Inferior parietal cortex (tissue), 1 donor: Measurements from ENCODE around the gene SPEF2.

ENCODE experiments used
- DNase-seq: peaks from one replicate; pipeline ENCODE4 v3.0.0-alpha.2; 2016; ENCODE audit errors: extremely low spot score

Gene SPEF2

DNA sequence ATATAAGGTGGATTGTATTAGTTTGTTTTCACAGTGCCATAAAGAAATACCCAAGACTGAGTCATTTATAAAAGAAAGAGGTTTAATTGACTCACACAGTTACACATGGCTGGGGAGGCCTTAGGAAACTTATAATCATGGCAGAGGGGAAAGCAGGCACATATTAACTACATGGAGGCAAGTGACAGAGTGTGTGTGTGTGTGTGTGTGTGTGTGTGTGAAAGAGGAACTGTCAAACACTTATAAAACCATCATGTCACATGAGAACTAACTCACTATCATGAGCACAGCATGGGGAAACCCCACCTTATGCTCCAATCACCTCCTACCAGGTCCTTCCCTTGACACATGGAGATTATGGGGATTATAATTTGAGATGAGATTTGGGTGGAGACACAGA lies 118.6 kb downstream of the SPEF2 start:
- DNase-seq = no peak

DNA sequence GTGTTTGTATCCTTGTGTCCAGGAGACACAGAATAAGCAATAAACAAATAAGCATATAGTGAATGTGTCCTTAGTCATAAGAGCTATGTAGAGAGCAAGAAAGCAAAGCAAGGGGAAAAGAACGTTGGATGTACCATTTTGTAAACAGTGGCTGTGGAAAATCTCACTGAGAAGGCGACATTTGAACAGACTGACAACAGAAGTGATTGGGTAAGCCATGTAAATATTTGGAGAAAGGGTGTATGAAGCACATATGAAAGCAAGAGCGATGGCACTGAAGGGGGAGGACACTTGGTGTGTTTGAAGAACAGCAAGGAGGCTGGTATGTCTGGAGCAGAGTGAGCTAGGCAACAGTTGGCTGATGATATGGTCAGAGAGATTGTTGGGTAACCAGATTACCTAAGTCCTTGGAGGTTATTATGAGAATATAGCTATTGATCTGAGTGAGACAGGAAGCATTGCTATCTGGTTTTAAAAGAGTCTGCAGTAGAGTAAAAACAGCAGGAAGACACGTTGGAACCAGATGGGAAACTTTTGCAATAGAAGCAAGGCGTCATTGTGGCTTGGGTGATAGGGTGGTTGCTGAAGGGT lies 123.6 kb downstream of the SPEF2 start:
- no peak for DNase-seq

DNA sequence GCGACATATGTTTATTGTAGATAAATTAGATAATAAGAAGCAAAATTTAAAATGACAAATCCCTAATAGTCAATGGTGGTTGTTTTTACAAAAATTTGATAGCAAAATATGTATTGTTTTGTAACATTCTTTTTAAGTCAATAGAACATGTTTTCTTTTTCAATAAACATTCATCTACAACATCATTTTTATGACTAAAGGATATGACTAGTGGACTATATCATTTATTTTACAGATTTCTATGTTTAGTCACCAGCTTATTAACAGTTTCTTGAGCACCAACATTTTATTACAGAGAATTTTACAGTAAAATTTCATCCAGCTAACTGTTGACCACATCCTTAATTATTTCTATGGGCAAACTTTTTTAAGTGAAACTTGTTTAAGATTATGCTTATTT lies 124.3 kb downstream of the SPEF2 start:
- DNase-seq = no peak

DNA sequence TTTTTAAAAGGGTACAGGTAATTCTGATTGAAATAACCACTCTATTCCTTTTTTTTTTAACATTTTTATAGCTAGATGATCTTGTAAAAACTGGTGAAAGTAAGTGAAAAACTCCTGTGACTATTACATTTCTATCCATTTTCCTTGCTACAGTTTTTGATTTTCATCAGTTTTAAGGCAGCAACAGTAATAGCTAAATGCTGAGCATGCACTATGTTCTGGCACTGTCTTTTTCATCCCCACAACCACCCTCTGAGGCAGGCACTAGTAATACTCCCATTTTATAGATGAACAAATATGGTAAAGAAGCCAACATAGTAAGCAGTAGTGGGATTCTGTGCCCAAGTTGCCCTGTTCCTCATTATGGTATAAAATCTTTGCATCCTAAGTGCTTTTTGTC lies 126.0 kb downstream of the SPEF2 start:
- DNase-seq = no peak

DNA sequence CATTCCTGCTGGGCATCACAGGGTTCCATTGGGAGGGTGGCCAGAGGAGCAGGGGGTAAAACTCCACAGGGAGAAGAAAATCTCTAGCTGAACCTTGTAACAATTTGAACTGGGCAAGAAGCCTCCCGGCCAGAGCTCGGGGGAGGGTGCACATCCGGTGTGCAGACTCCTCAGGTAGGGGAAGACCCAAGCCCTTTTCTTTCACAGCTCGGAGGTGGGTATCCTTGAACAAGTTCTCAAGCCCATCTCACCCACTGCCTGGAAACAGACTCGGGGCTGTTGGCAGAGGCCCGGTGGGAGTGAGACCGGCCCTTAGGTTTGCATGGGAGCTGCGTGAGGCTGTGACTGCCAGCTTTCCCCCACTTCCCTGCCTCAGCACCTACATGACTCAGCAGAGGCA lies 127.5 kb downstream of the SPEF2 start:
- no peak for DNase-seq

DNA sequence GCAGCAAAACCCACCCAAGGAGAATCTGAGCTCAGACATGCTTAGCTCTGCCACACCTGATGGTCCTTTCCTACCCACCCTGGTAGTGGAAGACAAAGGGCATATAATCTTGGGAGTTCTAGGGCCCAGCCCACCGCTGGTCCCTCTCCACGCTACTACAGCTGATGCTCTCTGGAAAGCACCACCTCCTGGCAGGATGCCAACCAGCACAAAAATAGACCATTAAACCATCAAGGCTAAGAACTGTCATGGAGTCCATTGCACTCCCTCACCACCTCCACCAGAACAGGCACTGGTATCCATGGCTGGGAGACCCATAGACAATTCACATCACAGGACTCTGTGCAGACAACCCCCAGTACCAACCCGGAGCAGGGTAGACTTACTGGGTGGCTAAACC lies 128.0 kb downstream of the SPEF2 start:
- no peak for DNase-seq

DNA sequence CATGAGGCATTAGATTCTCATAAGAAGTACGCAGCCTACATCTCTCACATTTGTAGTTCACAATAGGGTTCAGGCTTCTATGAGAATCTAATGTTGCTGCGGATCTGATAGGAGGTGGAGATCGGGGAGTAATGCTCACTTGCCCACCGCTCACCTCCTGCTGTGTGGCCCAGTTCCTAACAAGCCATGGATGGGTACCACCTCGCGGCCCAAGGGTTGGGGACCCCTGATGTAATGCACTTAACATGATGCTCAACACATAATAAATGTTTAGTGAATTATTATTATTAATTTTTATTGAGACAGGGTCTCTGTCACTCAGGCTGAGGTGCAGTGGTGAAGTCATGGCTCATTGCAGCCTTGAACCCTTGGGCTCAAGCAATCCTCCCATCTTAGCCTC lies 134.3 kb downstream of the SPEF2 start:
- DNase-seq = no peak

DNA sequence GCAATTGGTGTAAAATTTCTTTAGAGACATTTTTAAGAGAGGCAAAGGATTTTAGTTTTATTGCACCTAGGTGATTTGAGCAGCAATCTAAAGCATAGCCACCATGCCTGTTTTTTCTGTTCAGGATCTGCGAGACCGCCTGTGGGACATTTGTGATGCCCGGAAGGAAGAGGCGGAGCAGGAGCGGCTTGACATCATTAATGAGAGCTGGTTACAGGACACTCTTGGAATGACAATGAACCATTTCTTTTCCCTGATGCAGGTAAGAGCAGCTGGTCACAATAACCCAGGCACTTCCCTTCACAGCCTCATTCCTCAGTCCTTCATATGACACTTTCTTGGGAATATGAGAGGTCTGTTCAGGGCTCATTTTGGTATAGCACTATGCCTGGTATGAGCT lies 135.8 kb downstream of the SPEF2 start:
- no peak for DNase-seq

DNA sequence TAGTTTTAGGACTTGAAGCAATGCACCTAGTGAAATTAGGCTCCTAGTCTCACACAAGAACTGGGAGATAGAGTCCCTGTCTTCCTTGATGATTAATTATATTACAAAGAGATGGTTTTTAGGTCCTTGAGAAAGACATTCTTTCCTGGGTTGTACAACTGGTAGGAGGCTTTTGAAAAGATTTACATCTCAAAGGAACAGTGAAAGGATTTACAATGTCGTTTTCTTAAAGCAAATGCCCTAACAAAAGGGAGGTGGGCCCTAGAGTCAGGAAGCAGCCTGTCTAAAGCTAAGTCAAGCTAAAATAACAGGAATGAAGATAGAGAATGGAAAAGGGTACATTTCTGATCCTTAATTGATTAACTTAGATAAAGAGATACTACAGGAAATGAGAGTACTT lies 136.8 kb downstream of the SPEF2 start:
- no peak for DNase-seq

DNA sequence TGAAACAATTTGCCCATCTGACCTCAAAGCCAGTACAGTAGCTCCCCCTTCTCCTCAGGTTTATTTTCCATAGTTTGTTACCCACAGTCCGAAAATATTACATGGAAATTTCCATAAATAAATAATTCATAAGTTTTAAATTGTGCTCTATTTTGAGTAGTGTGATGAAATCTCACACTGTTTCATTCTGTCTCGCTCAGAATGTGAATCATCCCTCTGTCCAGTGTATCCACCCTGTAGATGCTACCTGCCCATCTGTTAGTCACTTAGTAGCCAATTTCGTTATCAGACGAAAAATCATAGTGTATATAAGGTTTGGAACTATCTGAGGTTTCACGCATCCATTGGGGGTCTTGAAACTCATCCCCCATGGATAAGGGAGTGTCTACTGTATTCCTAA lies 138.3 kb downstream of the SPEF2 start:
- no peak for DNase-seq

DNA sequence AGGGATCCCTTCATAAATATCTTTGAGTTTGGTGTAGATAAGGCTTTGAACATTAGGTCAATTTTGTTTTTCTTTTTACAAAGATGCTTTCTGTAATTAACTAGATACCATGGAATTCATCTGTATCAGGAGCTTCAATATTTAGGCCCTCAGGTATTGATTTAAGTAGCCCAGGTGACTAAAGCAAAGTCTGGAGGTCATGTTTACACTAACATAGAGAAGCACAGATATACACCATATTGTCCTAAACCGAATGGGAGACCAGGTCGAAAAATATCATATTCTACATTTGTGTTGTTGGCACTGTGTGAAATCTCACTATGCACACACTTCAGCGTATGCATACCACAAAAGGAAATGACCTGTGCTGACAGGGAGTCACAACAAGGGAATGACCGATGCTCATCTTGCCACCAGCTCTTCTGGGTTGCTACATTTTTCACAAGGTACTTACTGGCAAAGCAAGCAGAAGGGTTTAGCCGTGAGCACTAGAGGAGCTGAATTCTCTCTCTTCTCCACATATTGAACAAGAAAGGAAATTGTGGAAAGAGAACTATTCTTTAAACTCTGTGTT lies 140.6 kb downstream of the SPEF2 start:
- no peak for DNase-seq

DNA sequence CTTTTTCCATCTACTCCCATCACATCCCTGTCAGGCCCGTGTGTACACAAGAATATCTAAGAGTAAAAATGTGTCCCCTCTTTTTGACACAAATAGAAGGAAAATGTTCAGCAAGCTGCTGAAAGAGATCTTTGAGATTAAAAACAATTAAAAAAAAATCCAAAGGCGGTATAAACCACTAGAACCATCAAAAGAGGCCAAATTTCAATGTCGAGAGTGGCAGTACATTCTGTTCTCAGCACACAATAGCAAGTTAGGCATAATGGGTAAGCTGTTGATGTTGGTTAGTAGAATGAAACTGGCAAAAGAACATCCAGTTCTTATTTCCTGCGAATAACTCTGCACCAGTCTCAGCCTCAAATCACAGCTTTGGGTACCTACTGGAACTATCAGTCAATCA lies 143.9 kb downstream of the SPEF2 start:
- DNase-seq = no peak

DNA sequence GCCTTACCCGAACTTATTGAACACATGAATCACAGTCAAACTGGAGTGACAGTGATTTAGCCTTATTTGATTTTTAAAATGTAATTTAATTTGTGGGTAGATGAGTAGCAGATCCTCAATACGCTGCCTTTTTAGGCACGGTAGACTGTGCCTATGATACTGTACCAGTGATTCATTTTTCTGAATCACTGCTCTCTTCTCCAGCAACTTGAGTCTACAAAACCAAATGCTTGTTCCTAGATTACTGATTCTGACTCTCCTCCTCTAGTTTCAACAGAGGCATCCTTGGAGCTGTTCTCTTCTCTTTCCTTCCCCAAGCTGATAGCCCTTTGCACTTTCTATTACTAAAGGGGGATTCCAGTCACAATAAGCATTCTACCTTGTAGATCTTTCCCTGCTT lies 144.7 kb downstream of the SPEF2 start:
- no peak for DNase-seq

DNA sequence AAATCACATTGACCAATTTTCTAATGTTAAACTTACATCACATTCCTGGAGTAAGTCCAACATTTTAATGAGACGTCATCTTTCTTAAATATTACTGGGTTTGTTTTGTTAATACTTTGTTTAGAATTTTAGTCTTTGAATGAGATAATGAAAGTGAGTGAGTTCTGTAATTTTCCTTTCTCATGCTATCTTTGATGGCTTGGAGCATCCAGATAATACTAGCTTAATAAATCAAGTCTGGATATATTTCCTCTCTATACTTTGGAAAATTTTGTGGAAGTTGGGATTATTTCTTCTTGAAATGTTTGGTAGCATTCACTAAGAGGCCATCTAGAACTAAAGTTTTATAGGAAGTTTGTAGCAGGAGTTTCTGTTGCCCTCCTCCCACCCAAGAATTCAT lies 148.3 kb downstream of the SPEF2 start:
- no peak for DNase-seq

DNA sequence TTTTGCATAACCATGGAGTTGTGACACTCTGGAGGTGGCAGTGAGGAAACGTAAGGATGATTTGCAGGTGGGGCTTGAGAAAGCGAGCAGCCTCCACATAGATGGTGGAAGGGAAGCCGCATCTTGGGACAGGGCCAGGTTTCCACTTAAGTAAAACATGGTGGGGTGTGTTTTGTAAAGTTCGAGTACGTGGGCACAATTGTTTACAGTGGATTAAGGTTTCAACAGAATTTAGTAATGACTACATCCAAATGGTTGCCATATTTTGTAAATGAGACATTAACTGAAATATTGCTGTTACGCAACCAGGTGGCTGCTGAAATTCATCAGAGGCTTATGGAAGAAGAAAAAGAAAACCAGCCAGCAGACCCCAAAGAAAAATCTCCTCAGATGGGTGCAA lies 153.6 kb downstream of the SPEF2 start:
- DNase-seq = no peak

DNA sequence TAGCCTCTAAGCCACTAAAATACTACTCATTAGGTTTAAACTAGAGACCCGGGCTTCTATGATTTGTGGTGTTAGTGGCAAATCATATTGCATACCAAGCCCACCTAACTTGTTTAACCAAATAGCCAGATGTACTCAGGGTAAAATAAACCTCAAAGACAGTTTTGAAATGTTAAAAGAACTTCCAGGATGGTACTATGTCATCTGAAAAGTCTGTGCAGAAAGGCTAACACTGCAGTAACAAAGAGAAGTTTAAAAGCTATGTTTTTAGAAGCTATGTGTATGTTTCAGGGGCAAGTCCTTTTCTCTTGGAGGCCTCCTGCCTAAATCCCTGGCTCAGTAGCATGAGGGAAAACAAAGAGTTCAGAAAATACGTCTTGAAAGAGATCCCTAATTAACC lies 154.2 kb downstream of the SPEF2 start:
- DNase-seq = no peak

DNA sequence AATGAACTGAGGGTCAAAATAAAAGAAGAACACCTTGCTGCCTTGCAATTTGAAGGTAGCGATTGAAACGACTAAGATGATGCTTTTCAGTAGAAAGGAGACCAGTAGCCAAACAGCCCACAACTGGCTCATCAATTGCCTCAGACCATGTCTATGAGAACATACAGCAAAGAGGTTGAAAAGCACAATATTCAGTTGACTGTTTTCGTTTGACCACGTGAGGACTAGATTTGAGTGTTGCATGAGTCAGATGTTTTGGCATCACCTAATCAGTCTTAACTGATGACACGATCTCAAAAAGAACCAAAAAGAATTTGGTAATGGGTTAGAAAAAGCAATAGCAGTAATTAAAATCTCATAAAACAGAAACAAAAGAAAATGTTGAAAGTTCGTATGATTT lies 156.3 kb downstream of the SPEF2 start:
- no peak for DNase-seq

DNA sequence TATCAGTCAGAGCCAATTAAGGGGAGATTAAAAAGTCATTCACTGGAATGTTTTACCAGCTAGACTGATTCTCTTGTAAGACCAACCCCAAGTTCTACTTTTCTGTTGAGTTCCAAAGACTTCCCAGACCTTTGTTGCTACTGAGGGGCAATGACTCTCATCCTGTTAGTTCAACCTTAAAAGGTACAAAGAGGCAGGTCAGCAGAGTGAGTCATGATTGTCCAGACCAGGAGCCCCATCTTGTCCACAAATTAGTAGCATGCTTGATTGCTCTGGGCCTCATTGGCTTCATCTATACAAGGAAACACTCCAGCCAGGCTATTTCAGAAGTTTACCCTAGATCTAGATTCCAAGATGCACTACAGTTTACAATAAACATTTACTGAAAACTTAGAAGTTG lies 159.1 kb downstream of the SPEF2 start:
- no peak for DNase-seq

DNA sequence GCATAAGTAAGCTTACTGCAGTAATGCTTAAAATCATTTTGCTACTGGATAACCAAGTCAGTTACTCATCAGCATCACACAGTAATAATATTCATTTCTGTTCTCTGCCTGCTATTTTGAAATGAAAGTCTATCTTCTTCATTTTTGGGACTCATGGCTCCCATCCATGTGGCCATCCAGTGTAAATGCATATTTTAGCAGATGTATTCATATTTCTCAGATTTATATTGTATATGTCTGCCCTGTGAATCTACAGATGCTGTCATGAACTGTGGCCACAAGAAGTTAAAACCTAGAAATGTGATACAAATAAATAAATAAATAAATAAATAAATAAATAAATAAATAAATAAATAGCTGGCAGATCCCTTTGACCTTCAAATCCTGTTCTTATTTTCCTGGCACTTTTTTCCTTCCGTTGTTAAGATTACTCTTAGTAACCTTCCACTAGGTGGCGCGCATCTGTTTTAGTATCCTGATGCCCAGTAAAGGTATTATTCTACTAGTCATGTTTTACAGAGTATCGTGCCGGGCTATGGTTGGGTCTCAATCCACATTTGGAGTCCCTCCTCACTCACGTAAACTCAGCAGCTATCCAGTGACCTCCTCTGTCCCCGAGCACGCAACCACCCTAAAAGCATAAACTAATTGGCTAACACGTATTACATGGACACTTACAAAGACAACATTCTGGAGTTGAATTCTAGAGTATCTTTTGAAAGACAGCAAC lies 159.9 kb downstream of the SPEF2 start:
- DNase-seq = peak; percentile 70

DNA sequence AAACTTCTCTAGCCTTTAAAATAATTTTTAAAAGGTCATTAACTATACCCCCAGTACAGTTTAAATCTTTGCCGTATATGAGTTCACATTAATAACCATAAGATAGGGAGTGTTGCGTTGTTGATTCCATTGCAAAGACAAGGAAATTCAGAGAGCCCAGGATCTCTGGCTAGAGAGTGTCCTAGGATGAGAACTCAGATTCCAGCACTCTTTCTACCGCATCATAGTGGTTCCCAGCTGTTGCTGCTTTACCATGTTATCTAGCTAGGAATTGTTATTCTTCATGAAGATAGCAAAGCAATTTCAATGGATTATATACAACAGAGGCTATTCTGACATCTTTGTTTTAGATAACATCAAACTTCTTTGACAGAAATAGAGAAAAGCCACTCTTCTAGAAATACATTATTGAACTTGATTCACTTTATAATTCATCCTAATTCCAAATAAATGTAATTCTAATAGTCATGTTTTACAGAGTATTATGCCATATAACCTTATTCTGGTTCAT lies 160.7 kb downstream of the SPEF2 start:
- DNase-seq = no peak

DNA sequence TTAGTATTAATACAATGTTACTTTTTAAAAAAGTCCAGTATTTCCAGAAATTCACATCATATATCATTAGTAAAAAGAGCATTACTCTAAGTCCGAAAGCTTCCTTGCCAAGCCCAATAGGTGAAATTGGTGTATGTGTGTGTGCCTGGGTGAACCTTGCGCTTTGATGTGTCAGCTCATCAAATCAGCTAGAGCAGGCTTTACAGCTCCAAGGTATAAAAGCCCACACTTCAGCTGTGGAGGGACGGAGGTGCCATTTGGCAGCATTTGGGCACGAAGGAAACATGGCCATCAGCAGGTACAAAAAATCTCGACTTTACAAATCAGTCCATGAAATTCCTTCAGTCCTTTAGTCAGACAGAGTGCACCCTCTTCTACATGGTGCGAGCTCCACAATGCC lies 162.6 kb downstream of the SPEF2 start:
- DNase-seq = no peak

DNA sequence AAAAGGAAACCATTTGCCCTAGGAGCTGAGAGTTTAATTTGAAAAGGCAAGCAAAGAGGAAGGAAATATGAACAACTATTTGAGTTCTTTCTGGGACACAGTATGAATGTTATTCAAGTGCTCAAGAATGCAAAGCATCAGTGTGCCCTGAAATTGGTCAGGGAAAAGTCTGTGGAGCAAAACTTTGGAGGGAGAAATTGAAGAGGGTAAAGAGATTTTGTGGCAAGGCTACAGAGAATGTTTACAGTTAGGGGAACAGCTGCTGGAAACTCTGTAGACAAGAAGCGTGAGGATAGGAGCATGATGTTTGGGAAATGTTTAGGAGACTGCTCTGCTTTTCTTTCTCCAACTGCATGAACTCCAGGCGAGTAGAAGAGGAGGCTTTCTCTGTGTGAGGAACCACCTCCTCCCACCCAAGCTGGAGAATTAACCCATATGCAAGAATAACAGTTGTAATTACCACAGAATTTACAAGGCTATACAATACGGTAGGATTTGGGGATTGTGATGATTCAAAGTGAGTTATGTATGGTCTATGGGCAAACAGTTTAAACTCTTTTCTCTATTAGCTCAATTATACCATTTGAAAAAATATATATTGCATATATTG lies 163.6 kb downstream of the SPEF2 start:
- DNase-seq = no peak

DNA sequence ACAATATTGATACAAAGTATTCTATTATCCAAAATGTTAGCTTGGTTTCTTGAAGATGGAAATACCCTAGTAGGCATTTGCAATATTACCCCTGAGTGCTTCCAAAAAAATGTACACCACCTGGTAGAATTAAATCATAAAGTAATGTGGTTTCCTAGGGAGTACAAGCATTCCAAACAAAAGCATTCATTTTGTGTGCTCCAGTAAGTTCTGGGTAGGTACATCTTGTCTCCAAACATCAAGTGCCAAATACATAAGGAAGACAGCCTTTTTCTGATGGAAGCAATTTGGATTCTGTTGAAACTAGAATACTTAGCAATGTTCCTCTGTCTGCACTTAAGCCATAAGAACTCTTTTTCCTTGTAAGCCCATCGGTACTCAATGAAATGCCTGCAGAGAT lies 165.9 kb downstream of the SPEF2 start:
- no peak for DNase-seq
